GM10248 (cell line): ENCODE data around the gene NCBP3.

Experiments
- CTCF ChIA-PET: fragments of 300-600 bp; sonication (Branson Sonifier 250); formaldehyde crosslinking; extraction: SDS; loops from one replicate; lab custom pipeline; 2021; ENCODE audit warnings: antibody characterized with exemption; lab: Yijun Ruan, JAX
- POLR2A ChIA-PET: fragments of 350-650 bp; sonication (Branson Sonifier 250); formaldehyde crosslinking; extraction: SDS; loops from one replicate; lab custom pipeline; 2020; ENCODE audit warnings: antibody characterized with exemption; lab: Yijun Ruan, JAX
- DNase-seq: peaks from one replicate; pipeline ENCODE4 v3.0.0; 2012; ENCODE audit errors: extremely low spot score
- TF ChIP-seq, protein P1 (sequence below): IDR thresholded peaks from 2 replicates; pipeline ENCODE4 v1.5.1; 2012; ENCODE audit warnings: mild to moderate bottlenecking, low read depth; ENCODE audit errors: extremely low read depth, missing control alignments, control extremely low read depth

NCBP3 gene

DNA sequence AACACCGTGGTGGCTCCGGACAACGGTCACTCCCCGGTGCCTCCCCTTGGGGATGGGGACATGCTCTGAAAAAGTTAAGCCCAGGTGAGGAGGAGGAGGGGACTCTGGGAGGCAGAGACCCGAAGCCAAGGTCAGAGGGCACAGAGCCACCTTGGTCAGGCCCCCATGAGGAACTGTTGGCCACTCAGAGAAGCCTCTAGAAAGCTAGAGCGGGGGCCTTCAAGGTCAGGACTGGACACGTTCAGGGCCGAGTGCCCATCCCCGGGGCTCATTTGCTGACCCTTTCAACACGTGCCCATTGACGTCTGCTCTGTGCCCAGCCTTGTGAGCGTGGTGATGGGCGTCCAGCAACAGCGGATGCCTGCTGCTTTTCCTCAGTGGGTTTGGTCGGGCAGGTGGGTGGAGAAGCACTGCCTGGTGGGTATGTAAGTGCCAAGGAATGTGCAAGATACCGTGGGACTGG lies 84.1 kb downstream of the NCBP3 start:
- TF ChIP-seq, protein P1, sequence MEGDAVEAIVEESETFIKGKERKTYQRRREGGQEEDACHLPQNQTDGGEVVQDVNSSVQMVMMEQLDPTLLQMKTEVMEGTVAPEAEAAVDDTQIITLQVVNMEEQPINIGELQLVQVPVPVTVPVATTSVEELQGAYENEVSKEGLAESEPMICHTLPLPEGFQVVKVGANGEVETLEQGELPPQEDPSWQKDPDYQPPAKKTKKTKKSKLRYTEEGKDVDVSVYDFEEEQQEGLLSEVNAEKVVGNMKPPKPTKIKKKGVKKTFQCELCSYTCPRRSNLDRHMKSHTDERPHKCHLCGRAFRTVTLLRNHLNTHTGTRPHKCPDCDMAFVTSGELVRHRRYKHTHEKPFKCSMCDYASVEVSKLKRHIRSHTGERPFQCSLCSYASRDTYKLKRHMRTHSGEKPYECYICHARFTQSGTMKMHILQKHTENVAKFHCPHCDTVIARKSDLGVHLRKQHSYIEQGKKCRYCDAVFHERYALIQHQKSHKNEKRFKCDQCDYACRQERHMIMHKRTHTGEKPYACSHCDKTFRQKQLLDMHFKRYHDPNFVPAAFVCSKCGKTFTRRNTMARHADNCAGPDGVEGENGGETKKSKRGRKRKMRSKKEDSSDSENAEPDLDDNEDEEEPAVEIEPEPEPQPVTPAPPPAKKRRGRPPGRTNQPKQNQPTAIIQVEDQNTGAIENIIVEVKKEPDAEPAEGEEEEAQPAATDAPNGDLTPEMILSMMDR, result no peak
- CTCF ChIA-PET, result interaction anchor here (1.3 to 10.6 kb wide), 4 partner anchors 12 to 152 kb away, joined by 6 to 111 read pairs (median 10); no protein-coding TSS in a partner anchor
- POLR2A ChIA-PET, result no interaction called here
- DNase-seq, result no peak

DNA sequence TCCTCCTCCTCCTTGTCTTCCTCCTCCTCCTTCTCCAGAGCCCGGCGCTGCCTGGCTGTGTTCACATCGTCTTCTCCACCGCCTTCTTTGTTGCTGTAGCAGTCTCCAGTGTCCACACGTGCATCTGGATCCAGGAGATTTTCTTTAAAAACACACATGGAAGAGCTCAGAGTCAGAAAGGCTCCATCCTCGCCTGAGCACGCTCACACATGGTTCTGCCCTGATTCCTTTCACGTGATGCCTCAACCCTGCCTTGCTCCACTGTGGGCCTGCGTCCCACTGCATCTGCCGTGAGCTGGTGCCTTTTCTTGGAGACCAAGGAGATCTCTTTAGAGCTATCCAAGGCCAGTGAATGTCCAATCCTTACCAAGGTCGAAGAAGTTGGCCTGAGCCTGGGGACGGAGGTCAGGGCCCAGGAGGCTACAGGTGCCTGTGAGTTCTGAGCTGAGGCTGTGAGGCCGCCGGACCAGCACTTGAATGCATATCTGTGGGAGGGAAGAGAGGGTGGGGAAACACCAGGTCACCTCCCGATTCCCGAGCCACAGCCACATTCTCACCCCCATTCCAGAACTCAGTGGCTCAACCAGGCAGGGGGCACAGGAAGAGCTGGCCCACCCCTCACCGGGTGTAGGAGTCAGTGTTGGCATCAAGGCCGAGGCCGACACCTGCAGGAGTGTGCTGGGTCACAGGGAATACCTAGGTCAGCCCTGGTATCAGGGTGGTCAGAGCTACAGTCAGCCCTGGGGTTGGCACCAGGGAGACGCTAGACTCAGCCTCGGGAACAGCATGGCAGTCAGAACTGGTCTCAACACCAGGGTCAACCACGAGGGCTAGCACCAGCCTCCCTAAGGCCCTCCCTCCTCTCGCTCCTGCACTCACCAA lies 84.8 kb downstream of the NCBP3 start:
- ChIA-PET POLR2A (interaction anchor here (0.6 kb wide), 1 partner anchor 16 kb away, joined by 3 read pairs; no protein-coding TSS in a partner anchor), CTCF (interaction anchor here (0.9 to 10.6 kb wide), 8 partner anchors 8 to 152 kb away, joined by 3 to 111 read pairs (median 6); no protein-coding TSS in a partner anchor)
- DNase-seq, result no peak
- TF ChIP-seq, protein P1, result no peak

DNA sequence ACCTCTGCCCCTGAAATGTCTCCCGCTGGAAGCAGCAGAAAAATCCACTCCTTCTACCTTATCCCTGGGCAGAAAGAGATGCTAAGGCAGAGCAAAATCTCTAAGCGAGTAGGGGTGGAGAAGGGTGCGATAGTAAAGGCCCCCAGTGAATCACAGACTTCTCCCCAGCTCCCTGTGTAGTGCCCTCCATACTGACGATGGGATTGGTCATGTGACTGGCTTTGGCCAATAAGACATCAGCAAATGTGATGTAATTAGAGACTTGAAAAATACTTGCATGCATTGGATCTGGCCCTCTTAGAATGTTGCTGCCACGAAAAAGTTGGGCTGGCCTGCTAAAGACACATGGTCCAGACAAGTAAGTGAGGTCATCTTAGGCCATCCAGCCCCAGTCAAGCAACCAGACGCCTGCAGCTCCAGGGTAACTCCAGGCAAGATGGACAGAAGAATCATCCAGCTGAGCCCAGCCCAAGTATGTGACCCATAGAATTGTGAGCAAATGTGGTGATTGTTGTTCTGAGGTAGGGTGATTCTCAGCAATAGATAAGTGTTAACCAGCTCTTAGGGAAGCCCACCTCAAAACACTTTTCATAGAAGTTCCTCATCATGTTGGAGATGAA lies 86.3 kb downstream of the NCBP3 start:
- ChIA-PET CTCF (interaction anchor here (1.2 to 10.6 kb wide), 6 partner anchors 7 to 87 kb away, joined by 3 to 111 read pairs (median 6); no protein-coding TSS in a partner anchor), POLR2A (no interaction called here)
- no peak for DNase-seq
- TF ChIP-seq, protein P1, result no peak

DNA sequence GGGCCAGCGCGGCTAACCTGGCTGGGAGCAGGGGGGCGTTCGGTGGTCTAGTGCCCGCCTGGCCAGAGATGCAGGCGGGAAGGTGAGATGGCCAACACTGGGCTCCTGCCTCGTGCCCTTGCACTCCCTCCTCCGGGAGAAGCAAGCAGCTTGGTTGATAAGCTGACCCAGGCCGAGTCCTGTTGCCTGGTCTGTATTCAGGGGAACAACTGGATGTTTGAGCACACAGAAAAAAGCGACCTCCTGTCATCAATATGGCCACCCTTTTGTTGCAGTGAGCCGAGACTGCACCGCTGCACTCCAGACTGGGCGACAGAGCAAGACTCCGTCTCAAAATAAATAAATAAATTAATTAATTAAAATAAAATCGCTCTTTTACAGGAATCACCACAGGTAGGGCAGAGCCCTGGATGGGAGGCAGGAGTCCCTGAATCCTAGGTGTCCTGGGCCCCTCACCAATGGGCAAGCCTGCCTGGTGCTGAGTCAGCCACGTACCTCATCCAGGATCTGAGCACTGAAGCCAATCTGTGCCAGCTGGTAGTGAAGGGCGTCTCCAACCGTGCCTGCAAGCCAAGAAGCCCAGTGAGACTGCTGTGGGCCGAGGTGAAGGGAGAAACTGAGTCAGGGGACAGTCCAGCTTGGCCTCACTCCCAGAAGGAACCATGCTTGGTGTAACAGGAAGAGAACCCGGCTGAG lies 90.6 kb downstream of the NCBP3 start:
- ChIA-PET CTCF (interaction anchor here (1.1 to 10.6 kb wide), 3 partner anchors 9 to 91 kb away, joined by 3 to 111 read pairs (median 5); partner anchors contain the start of gene NCBP3), POLR2A (no interaction called here)
- DNase-seq, result no peak
- TF ChIP-seq, protein P1, result no peak

DNA sequence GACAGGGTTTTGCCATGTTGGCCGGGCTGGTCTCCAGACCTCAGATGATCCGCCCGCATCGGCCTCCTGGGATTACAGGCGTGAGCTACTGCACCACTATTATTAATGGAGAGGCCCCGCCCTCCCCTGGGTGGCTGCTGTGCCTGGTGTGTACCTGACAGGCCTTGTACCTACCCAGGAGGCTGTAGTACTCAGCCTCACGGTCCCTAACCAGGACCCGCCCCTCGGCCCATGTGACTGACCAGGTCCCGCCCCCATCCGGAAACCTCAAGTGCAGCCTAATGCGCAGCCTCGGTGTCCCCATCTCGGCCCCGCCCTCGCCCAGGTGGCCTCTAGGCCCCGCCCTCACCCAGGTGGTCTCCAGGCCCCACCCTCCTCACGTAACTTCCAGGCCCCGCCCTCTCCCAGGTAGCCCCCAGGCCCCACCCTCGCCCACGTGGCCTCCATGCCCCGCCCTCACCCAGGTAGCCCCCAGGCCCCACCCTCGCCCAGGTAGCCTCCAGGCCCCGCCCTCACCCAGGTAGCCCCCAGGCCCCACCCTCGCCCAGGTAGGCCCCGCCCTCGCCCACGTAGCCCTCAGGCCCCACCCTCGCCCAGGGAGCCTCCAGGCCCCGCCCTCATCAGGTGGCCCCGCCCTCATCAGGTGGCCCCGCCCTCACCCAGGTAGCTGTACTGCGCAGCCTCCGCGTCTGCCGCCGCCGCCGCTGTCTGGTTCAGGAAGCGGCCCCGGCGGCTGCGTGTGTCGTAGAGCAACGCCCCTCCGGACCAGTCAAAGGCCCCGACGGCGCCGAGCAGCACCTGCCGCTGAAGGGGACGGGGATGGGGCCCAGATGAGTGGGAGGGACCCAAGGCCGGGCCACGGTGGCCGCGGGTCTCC lies 91.3 kb downstream of the NCBP3 start:
- TF ChIP-seq, protein P1, result no peak
- peak; percentile 76 for DNase-seq
- ChIA-PET CTCF (interaction anchor here (0.8 to 10.6 kb wide), 6 partner anchors 10 to 73 kb away, joined by 3 to 111 read pairs (median 3); no protein-coding TSS in a partner anchor), POLR2A (no interaction called here)
